Measurements from ENCODE around the gene GLI3.

The GLI3 gene

GRCh38 chr7:42099470-42100155 lies 137.4 kb downstream of the GLI3 start:
- no peak for DNase-seq

DNA sequence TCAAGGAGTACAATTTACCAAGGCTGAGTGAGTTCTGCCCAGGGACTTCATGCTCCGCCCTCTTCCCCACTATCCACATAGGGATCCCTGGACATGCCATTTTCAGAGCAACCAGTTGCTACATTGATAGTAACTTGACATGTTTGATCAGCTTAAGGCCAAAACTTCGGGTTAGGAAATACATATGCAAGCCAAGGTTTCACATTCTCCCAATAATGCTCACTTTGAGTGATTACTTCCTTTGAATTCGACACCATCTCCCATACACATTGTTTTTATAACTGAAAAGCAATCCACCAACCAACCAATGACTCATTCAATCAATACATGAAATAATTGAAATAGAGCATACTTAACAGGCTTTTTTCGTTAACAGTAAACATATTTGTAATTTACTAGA lies 137.9 kb downstream of the GLI3 start:
- DNase-seq, result no peak

GRCh38 chr7:42097752-42098151 lies 139.3 kb downstream of the GLI3 start:
- DNase-seq, result no peak

GRCh38 chr7:42096681-42097561 lies 140.1 kb downstream of the GLI3 start:
- DNase-seq, result no peak

- DNase-seq, result no peak
Observed at GRCh38 chr7:42096268-42096667, 140.7 kb downstream of the GLI3 start.

GRCh38 chr7:42095791-42096190 lies 141.2 kb downstream of the GLI3 start:
- DNase-seq, result no peak

GRCh38 chr7:42093349-42093905 lies 143.6 kb downstream of the GLI3 start:
- DNase-seq, result no peak

DNA sequence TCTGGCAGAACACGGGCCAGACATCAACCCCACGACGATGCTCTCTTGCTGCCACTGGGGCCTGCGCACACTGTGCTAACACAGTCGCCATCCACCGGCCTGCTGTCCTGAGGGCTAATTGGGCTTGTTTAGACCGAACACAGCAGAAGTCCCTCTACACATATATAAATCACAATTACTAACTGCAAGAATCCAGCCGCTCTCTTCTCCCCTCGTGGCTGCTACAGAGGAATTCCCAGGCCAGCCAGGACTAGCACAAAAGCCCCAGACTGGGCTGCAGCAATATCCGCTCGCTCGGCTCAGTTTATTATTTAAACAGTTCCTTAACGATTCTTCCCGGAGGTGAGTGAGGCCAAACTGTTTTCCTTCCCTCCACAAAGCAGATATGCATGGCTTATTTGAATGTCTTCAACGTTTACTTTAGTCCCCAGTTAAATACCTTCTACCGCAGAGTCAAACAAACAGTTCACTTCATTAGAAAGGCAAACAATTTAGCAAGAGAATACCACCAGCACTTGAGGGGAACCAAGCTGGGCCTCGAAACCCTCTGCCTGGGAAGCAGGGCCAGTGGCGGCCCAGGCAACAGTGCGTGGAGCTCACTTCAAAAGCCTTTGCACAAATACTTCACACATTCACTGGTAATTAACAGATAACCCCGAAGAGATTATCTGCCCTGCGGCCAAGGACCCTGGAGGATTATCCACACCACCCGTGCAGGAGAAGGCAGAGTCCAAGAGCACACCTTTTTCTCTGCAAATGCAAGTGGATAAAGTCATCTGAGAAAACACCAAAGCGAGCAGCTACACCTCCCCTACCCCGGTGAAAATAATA lies 145.3 kb downstream of the GLI3 start:
- DNase-seq, result no peak

DNA sequence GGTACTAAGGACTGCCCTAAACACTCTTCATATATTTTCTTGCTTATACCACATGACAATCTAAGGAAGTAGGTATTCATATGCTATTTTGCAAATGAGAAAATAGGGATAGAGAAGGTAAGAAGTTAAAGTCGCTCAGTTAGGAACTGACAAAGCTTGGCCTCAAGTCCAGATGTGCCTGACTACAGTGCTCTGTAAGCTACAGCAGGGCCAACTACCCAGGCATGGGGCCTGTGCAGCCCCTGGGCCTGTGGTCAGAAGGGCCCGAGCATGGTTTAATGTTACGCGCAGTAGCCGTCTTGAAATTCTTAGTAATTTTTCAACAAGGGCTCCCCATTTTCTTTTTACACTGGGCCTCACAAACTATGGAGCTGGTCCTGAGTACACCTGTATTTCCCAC lies 146.2 kb downstream of the GLI3 start:
- DNase-seq, result no peak

GRCh38 chr7:42090056-42090455 lies 147.0 kb downstream of the GLI3 start:
- DNase-seq, result no peak

DNA sequence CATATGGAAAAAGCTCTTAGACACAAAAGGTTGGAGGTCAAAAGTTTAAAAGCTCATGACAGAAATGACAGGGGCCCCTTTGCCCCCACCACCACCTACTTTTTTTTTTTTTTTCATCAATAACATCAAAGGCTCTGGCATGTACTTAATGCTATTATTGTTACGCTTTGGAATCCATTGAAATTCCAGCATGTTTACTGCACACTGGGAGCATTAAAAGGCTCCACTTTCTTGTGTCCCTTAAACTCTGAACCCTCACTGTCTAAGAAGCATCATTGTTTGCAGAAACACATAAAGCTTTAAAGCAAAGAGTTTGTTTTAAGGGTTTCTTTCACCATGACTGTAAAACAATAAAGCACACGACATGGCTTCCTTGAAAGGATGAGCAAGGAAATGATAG lies 149.4 kb downstream of the GLI3 start:
- no peak for DNase-seq

DNA sequence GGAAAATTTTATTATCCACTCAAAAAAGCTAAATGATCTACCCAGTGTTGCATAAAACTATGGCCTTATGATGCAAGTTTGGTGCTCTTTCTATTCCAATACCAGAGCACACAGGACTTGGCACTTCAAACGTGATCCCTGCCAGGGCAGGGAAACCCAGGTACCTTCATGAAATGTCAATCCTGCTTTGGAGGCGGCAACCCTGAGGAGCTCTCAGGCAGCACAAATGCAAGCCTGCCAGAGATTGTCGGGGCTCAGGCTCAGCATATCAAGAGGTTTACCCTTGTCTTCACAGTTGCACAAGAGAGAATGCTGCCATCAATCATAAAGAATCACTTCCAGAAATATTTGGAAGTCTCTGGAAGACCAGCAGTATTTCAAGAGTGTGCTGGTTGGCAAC lies 151.5 kb downstream of the GLI3 start:
- DNase-seq, result no peak

DNA sequence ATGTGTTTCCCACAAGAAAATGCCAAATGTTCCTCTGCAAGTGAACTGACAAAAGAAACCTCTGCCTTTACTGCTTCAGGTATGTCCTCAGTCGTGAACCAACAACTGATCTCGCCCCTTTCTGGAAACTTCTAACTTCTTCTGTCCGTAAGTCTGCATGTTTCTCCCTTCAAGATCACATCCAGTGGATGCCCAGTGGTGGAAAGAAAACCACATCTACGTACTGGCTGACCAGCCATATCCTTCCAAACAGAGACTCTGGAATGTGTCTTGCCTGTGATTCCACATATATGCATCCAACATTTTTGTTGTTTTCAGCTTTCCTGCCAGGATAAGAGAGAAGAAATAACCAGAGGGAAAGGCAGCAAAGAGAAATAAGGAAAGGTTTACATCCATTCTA lies 152.7 kb downstream of the GLI3 start:
- no peak for DNase-seq

DNA sequence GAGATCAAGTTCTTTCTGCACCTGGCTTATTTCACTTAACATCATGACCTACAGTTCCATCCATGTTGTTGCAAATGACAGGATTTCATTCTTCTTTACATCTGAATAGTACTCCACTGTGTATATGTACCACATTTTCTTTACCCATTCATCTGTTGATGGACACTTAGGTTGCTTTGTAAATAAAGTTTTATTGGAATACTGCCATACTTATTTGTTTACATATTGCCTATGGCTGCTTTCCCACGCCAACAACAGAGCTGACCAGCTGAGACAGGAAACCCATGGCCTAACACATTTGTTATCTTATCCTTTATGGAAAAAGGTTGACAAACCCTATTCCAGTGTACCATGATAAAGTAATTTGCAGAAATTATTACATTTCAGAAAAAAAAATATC lies 153.7 kb downstream of the GLI3 start:
- DNase-seq, result no peak

- no peak for DNase-seq
Observed at GRCh38 chr7:42082144-42082543, 154.9 kb downstream of the GLI3 start.

DNA sequence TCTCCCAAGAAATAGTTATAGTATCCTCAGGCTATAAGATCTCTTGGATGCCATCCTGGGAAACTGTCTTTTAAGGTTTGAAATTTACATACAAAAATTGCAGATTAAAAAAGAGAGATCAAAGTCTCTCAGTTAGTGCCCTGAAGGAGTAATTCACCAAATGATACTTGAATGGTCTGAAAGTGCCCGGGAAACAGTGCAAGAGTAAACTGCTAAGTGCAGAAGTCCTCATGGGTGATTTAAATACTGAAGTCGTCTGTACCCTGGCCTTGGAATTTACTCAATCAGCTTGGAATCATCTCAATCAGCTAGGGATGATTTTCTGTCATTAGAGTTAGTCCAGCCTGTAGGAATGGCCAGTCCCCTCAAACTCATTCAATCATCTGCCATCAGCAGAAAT lies 155.3 kb downstream of the GLI3 start:
- DNase-seq, result no peak

DNA sequence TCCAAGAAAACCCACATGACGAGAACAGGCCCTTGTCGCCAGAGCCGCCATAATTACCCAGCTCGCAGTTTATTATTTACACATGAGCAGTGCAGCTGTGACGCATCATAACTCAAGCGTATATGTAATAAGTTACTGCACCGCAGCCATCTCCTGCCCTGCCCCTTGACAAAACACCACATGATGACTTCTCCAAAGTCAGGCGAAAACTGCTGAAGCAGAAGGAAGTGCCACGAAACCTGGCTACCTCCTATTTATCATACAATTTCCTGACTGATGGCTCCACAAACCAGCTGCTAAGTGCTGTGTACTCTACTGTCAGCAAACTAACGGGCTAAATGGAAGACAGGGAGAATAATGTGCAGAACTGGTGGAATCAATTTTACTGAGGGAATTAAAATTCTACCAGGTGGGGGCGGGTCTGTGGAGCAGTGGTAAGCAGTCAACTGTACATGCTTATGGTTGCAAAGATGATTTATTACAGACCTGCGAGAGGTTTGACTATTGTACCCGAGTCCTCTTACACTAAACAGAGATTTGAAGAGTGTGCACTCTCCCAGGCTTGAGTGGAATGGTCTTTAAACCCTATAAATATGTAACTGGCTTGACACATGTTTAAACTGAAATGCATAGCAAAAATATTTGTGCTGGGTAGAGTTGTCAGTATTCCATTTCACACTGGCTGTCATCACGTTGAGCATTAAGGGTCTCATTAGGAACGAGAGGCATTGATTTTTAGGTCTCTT lies 156.0 kb downstream of the GLI3 start:
- DNase-seq, result no peak

- DNase-seq, result no peak
Observed at GRCh38 chr7:42077271-42078135, 159.5 kb downstream of the GLI3 start.

- no peak for DNase-seq
Observed at GRCh38 chr7:42076870-42077269, 160.1 kb downstream of the GLI3 start.

DNA sequence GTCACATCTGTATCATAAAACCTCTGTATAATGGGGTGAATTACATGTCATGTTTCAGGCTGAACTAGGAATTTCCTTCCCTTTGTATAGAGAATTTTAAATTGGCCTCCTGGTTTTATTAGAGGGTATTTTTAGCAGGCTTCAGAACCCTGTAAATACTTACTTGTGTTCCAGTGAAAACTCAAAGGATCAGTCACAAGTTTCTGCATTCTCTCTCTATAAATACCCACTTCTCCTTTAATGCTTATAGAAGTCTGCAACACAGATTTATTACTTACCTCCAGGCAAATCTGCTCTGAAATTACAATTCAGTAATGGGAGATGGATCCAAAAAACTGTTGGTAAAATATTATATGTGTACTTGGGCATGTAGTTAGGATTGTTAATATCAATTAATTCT lies 161.6 kb downstream of the GLI3 start:
- DNase-seq, result no peak

- no peak for DNase-seq
Observed at GRCh38 chr7:42074076-42074475, 162.9 kb downstream of the GLI3 start.
